GM21390 (cell line): Measurements from ENCODE around the gene USP47.

Experiments used
- ATAC-seq: cut with Tn5 transposase; IDR thresholded peaks from one replicate; pipeline ENCODE4 v1.9.1; 2021; ENCODE audit not compliant: unreplicated experiment

The USP47 gene

GRCh38 chr11:11965656-11966353, 124.0 kb downstream of the USP47 start:
- no peak for ATAC-seq

- no peak for ATAC-seq
Measured at GRCh38 chr11:11966354-11966741, 124.6 kb downstream of the USP47 start.

DNA sequence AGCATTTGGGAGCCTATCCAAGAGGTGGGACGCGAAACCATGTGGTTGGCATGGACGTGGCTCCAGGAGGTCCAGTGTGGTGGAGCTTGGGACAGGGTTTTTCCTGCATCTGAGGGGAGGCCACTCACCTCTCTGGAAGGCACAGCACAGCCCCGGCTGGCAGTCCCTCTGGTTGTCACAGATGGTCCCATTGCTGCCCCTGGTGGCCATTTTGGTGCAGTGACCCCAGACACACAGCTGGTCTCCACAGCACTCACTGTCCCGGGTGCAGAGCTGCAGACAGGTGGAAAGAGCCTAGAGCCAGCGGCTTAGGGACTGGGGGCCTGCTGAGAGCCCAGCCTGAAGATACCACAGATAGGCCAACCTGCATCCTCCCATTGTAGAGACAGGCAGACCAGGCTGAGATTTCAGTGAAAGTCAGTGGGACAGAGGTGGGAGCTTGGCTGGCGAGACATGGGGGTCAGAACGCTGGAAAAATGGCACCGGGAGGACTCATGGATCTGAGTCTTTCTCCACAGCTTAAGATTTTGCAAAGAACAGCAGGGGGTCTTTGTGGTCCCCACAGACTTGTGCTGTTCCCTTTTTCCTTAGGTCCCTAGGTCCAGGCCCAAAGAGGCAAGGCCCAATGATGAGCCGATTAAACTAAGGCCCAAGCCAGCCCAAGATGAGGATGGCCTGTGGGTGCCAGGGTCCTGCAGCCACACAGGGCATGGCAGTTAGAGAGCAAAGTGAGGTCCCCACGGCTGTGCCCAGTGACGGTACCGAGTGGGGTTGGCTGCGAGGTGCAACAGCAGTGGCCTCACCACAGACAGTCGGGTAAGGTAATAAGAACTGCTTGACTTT, 125.3 kb downstream of the USP47 start:
- peak; percentile 96 for ATAC-seq

GRCh38 chr11:11967669-11968510, 126.1 kb downstream of the USP47 start:
- no peak for ATAC-seq

DNA sequence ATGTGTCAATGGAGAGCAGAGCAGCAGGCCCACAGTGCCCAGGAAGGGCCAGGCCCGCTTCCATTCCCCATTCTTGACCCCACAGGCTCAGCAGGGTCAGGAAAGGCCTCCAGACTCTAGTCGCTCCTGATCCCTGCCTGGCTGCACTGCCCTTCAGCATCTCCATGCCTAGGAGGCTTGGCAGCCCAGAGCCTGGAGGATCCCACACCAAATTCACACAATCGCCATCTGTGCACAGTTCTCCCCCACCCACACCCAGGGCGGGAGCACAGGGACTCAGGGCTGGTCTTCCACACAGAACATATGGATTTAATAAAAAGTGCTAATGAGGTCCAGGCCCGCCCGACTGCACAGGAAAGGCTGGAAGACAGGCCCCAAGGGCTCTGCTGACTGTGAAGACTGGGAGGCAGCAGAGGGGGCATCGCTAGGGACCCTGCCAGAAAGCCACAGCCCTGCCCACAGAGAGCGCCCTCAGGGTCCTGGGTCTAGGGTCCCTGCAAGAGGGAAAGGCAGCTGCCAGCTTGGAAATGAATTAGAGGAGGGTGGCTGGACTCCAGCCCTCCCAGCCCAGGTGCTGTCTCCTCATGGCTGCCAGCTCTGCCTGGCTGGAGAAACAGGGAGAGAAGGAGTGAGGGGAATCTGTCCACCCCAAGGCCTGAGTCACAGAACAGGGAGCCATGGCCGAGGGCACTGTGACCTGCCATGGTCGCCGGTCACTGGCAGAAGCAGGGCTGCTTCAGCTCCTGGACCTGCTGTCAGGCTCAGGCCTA, 126.9 kb downstream of the USP47 start:
- no peak for ATAC-seq

- no peak for ATAC-seq
Measured at GRCh38 chr11:11969380-11970215, 127.8 kb downstream of the USP47 start.

DNA sequence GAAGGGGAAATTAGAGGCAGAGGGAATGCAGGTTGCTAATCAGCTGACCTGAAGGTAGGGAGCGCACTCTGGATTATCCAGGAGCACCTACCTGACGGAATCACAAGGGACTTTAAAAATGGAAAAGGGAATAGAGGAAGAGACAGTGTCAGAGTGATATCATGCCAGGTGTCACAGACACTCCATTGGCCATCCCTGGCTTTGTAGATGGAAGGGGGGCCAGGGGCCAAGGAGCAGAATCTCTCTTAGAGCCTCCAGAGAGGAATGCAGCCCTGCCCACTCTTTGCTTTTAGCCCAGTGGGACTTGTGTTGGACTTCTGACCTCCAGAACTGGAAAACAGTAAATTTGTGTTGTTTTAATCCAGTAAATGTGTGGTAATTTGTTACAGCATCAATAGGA, 128.8 kb downstream of the USP47 start:
- no peak for ATAC-seq

DNA sequence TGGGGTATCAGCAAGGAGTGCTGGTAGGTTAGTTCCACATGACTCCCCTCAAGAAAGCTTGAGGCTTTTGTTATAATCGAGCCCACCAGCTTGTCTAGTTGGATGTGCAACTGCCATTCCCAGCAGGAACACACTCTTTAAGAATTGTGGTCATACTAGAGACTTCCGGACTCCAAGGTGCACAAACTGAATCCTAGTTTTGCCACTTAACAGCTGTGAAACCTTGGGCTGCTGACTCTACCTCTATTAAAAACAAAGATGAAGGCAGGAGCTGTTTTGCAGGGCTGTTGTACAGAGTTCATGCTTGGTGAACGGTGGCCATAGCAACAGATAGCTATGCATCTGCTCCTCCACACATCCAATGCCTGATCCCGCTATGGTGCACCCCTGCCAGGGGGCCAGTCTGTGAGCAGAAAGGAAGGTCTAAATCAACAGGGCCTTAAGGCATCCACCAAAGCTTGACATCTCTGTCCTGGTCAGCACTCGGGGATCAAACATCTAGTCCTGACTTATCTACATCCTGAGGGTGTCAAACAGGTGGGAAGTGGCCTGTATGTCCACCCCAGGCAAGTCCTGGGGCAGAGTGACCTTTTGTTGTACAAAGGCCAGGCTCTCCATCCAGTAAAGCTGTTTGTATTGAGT, 130.3 kb downstream of the USP47 start:
- ATAC-seq, result no peak

- no peak for ATAC-seq
Measured at GRCh38 chr11:11972730-11973341, 131.1 kb downstream of the USP47 start.

- ATAC-seq, result no peak
Measured at GRCh38 chr11:11973361-11973800, 131.6 kb downstream of the USP47 start.

DNA sequence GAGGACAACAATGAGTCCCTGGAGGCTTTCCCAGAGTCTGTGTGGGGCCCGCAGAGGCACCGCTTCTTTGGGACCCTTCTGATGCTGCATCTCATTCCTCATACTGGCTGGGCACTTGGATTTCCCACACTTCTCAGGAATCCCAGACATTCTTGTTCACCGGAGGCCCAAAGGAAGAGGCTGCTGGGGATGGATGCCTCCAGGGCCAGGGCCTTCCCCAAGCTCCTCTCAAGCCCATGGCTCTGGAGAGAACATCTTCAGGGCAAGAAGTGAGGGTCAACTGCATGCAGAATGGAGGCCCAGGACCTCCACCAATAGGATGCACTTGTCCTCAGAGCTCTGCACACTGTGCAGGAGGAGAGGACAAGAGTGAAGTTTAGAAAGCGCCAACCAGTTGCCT, 132.1 kb downstream of the USP47 start:
- ATAC-seq, result no peak

DNA sequence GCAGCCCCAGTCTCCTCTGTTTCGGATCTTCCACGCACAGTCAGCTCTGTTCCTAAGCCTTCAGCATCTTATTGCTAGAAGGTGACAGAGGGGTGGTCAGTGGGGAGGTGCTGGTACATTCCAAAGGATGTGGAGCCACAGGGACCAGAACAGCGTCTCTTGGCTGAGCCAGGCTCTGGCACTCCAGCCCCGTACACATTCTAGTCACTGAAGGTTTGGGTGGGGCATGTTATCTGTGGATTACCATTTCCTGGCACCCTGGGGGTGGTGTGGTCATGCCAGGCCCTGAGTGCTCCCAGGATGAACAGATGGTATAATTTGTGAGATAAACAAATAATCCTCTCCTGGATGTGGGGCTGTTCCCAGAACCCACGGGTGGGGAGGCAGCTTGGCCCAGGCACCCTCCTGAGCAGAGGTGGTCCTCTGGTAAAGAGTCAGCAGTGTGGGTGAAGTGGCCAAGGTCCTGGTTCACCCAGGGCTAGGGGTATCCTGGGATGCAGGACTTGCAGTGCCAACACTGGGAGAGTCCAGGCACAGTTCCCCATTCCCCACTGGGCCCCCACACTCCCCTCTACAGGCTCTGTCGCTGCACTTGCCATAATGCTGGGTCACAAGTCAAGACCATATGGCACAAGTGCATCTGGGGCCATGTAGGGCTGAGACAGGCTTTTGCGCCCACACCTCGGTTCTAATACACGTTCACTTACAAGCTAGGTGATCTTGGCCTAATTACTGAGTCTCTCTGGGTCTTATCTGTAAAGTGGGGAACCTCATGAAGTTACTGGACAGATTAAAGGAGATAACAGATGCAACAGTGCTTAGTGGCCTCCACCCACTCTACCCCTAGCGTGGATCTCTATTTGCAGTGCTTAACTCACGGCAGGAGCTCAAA, 133.7 kb downstream of the USP47 start:
- ATAC-seq, result no peak

DNA sequence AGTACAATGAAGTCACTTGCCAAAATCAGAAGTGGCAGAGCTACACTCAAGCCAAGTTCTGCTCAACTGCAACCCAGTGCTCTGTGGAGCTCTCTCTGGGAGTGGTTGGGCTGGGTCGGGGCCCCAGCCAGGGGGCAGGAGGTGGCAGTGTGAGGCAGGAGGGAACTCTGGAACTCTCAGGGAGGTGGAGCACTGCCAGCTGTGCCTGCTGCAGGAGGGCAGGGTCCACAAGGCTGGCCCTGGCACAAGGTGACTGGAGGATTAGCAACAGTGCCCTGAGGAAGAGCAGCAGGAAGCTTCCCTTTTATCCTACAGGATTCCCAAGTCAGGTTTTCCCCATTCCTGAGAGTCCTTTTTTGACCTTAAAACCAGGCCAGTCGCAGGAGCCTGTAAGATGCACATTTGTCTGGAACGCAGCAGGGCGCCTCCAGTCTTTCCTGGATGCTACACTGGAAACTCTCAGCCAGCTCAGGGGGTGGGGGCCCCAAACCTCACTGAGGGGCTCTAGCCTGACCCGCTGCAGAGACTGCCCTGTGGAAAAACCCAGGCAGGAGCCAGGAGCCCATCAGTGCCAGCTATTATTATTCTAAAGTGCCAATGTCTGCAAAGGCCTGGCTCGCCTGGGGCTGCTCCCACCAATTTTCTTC, 134.8 kb downstream of the USP47 start:
- ATAC-seq, result no peak

DNA sequence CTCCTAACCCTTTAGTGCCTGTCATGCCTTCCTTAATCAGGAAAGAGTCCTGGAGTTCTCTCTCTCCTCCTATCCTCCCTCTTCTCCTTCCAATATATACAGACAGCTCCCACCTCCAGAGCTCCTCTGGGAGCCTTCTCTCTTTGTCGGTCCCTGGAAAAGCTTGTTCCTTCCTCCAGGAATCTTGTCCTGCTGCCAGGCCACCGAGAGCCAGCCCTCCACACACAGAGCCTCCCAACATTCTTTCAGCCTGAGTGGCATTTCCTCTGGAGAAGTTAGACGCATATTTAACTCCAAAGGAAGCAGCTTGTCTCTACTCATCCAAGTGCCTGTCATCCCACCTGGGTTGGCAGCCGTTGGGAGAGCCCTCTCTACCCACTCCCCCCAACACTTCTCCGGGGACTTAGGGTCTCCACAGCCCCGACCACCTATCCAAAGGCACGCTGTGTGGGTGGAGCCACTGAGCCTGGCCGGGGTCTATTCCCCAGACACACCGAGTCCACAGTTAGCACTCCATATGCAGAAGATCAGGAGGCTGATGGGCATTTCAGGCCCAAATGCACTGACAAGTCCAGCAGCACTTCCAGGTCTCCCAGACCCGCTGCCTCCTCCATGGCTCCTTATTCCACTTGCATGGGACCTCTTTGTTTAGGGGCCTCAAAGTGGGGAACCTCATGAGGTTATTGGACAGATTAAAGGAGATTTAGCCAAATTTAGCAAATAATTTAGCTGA, 135.6 kb downstream of the USP47 start:
- ATAC-seq, result no peak

DNA sequence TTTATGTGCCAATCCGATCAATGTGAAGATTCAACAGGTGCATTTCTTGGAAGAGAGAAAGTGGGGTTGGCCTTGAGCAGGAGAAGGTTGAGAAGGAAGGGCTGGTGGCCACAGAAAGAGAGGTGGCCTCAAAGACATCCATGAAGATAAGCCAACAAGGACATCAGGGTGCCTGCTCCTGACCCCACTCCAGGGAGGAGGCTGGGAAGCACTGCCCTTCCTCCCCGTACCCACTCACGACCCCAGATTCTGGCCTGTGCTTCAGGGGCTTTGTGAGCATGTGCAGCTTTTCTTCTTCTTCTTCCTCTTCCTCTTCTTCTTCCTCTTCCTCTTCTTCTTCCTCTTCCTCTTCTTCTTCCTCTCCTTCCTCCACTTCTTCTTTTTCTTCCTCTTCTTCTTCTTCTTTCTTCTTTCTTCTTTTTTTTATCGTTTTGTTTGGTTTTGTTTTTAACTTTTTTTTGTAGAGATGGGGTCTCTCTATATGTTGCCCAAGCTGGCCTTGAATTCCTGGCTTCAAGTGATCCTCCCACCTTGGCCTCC, 136.4 kb downstream of the USP47 start:
- ATAC-seq, result no peak

DNA sequence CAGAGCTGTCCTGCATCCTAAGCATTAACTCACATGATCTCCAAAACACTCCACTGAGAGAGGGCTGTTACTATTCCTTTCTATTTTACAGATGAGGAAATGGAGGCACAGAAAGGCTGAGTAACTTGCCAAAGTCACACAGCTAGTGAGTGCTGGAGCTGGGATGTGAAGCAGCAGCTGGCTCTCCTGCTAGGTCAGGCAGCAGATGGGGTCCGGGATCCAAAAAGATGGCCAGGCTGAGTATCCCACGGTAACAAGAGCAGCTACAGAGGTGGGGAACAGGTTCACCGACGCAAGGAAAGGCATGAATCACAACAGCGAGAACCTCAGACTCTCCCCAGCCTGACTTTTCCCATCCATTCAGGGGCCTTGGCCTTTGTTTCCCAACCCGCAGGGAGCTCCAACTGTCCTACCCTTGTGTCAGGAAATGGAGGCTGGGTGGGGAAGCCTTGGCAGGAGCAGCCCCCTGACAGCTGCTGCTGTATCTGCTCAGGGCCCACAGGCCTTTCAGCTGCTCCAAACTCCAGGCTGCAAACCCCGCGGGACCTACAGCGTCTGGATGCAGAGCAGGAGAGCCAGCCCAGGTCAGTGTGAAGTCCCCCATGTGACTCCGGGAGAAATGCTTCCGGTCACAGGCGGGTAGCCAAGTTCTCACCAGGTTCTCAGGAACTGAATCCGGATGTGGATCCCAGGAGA, 137.2 kb downstream of the USP47 start:
- no peak for ATAC-seq
